GM20000 (cell line): ENCODE measurements around the gene WDR36.

Experiments used
- DNase-seq: peaks from one replicate; pipeline ENCODE4 v3.0.0; 2012; ENCODE audit warnings: low spot score
- CTCF ChIP-seq: IDR thresholded peaks from 2 replicates; pipeline ENCODE4 v1.5.1; 2012; ENCODE audit warnings: mild to moderate bottlenecking, control low read depth; ENCODE audit errors: extremely low read depth, missing control alignments

WDR36 gene

GRCh38 chr5:111146053-111146452, 53.9 kb downstream of the WDR36 start:
- TF ChIP-seq CTCF = no peak
- DNase-seq = no peak

DNA sequence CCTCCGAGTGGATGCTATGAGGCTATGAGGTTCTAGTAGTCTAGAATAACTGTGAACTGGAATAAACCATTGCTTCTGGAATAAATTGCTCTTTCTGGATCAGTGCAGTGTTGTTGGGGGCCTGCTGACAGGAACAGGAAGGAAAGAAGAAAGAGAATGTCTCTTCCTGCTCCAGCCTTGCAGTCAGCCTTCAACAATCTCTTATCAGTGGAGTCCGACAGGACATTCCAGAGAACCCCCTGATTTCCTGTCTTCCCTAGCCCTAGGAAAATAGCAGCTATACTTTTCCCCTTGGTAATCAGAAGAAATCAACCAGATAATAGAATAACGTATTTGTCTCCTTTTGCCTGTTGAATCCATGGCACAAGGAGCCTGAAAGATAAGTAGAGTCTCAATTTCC, 55.4 kb downstream of the WDR36 start:
- TF ChIP-seq CTCF = no peak
- DNase-seq = no peak

GRCh38 chr5:111151998-111152397, 59.9 kb downstream of the WDR36 start:
- no peak for DNase-seq
- TF ChIP-seq CTCF = no peak

- DNase-seq = no peak
- TF ChIP-seq CTCF = no peak
Measured at GRCh38 chr5:111153483-111153882, 61.3 kb downstream of the WDR36 start.

- no peak for TF ChIP-seq CTCF
- no peak for DNase-seq
Measured at GRCh38 chr5:111153945-111154344, 61.8 kb downstream of the WDR36 start.

DNA sequence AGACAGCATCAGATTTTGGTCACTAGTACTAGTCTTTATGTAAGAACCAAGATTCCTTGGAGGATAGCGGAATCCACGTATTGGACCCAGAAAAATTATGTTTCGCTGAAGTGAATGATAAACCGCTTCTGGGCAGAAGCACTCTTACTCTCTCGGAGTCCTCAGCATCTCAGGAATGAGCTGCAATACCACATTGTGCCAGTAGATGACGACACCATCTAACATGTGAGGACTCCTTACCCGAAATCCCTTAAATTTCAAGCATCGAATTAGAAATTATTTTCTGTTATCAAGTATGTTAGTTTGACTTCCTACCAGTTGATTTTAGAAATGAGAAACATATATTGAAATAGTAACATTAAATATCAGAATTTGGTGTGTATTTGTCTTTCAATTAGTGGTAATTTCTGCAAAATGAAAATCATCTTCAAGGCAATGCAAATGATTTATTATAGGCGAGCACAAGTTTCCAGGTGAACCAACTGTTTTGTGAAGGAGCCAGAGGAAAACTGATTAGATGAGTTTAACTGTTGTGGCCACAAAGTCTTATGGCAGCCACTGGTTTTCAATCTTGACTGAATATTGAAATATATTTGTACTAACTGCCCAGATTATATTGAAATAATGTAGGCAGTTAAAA, 66.1 kb downstream of the WDR36 start:
- peak; percentile 99 for TF ChIP-seq CTCF
- DNase-seq = peak; percentile 59

DNA sequence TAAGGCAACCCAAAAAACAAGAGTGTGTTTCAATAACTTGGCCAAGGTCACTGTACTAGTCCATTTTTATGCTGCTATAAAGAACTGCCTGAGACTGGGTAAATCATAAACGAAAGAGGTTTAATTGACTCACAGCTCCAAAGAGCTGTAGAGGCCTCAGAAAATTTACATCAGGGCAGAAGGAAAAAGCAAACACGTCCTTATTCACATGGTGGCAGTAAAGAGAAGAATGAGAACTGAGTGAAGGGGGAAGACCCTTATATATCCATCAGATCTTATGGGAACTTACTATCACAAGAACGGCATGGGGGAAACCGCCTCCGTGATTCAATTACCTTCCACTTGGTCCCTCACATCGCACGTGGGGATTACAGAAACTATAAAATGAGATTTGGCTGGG, 67.7 kb downstream of the WDR36 start:
- no peak for TF ChIP-seq CTCF

More for the DNA sequence above, 67.7 kb downstream of the WDR36 start:
- no peak for DNase-seq
